Measurements from ENCODE around the gene RAB5B. TPM values are rescaled to one million over a fixed set of nuclear protein-coding genes. Genes with fewer than 3 reads are reported as not detected.

RAB5B gene
- total RNA-seq, 1 experiment from 2014 or later, result 48.4 TPM

- Histone ChIP-seq H4K5ac (ENCODE audit: insufficient read length, low read depth, low read length) (no peak overlapping the region), H3K23ac (ENCODE audit: insufficient read length, low read depth, low read length) (no peak overlapping the region), H2BK20ac (ENCODE audit: low read depth, low read length, poor library complexity, severe bottlenecking) (no peak overlapping the region), H3K79me2 (ENCODE audit: insufficient read depth, low read length) (peaks cover 11% of the 10 kb centered on the region; the same call in 1 of the 2 replicates), H2AFZ (ENCODE audit: low read length) (no peak overlapping the region), H3K4me2 (ENCODE audit: insufficient read depth, insufficient read length, low read length) (no peak overlapping the region), H3K9ac (ENCODE audit: extremely low read depth, insufficient read length, low read length) (no peak overlapping the region), H2BK12ac (ENCODE audit: insufficient read length, low read depth, low read length) (no peak overlapping the region), H3K4ac (ENCODE audit: low read depth, low read length) (no peak overlapping the region), H3K14ac (ENCODE audit: insufficient read depth, low read length) (no peak overlapping the region), H3K27me3 (ENCODE audit: insufficient read depth, low read length) (no peaks in the 10 kb centered on the region), H3K9me3 (ENCODE audit: control insufficient read depth, low read depth, low read length) (no peaks in the 10 kb centered on the region), H3K27ac (ENCODE audit: insufficient read length, low read depth, low read length) (no peak overlapping the region), H4K20me1 (ENCODE audit: control insufficient read depth, insufficient read depth, insufficient read length) (peaks cover 3% of the 10 kb centered on the region), H4K91ac (ENCODE audit: insufficient read length, low read depth, low read length) (no peak overlapping the region), H3K56ac (ENCODE audit: insufficient read length, low read depth, low read length) (no peak overlapping the region), H2BK120ac (ENCODE audit: low read depth, low read length, poor library complexity, severe bottlenecking) (no peak overlapping the region), H3K4me1 (ENCODE audit: insufficient read depth, low read length) (no peaks in the 10 kb centered on the region; the same call in 1 of the 2 replicates), H4K8ac (replicated peaks; ENCODE audit: insufficient read length, low read depth, low read length) (no peak overlapping the region), H3K23me2 (ENCODE audit: insufficient read length, low read depth, low read length, poor library complexity, severe bottlenecking) (no peaks in the 10 kb centered on the region), H2BK15ac (ENCODE audit: low read depth, low read length) (no peak overlapping the region), H2AK5ac (ENCODE audit: insufficient read length, low read length) (no peak overlapping the region), H3T11ph (ENCODE audit: low read length) (no peak overlapping the region), H3K79me1 (ENCODE audit: insufficient read depth, low read depth, low read length, poor library complexity, severe bottlenecking) (no peaks in the 10 kb centered on the region), H2BK5ac (ENCODE audit: insufficient read length, low read length) (no peak overlapping the region), H3K18ac (ENCODE audit: insufficient read length, low read depth, low read length) (no peak overlapping the region)
- H3K27me3 Mint-ChIP-seq (ENCODE audit: low read depth), result no peaks in the 10 kb centered on the region
- WGBS (ENCODE audit: extremely low coverage, insufficient read length, low lambda C conversion rate), result no CpG with 5 or more reads among the region's 1 CpG
- peaks cover 0 to 3% of the 10 kb centered on the region in 2 experiments; a peak in 1 of 5 replicates for H3K9me3 Mint-ChIP-seq
- H3K27ac Mint-ChIP-seq, result no peak overlapping the region
- no peak overlapping the region; a peak in 1 of 5 replicates for H3K4me3 Mint-ChIP-seq
- peaks cover 27 to 47% (median 45%) of the 10 kb centered on the region in 3 experiments for H3K36me3 Mint-ChIP-seq (ENCODE audit: insufficient read depth in 1 of 3, low read depth in 3 of 3)
- TF ChIP-seq, protein P1, sequence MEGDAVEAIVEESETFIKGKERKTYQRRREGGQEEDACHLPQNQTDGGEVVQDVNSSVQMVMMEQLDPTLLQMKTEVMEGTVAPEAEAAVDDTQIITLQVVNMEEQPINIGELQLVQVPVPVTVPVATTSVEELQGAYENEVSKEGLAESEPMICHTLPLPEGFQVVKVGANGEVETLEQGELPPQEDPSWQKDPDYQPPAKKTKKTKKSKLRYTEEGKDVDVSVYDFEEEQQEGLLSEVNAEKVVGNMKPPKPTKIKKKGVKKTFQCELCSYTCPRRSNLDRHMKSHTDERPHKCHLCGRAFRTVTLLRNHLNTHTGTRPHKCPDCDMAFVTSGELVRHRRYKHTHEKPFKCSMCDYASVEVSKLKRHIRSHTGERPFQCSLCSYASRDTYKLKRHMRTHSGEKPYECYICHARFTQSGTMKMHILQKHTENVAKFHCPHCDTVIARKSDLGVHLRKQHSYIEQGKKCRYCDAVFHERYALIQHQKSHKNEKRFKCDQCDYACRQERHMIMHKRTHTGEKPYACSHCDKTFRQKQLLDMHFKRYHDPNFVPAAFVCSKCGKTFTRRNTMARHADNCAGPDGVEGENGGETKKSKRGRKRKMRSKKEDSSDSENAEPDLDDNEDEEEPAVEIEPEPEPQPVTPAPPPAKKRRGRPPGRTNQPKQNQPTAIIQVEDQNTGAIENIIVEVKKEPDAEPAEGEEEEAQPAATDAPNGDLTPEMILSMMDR (conservative IDR thresholded peaks at IDR 0.05), result no peak
- DNase-seq, result no peak
- H3K4me1 Mint-ChIP-seq, result peaks cover 19 to 28% of the 10 kb centered on the region in 2 experiments
Observed at GRCh38 chr12:56040151-56040550, 66.3 kb downstream of the RAB5B start.
